H9 (cell line): ENCODE measurements around the gene TMEM86A. TPM values are rescaled to one million over a fixed set of nuclear protein-coding genes. Genes with fewer than 3 reads are reported as not detected.

ENCODE experiments used
- DNase-seq: peaks from one replicate; pipeline ENCODE4 v3.0.0-alpha.2; 2017
- H2AFZ ChIP-seq: one replicate; pipeline ENCODE4 v1.6.1; 2013; ENCODE audit warnings: mild to moderate bottlenecking, low read length, control low read depth, moderate library complexity
- H2AK5ac ChIP-seq: 2 replicates; pipeline ENCODE4 v1.6.1; 2013; ENCODE audit warnings: low read length, control low read depth, mixed read lengths; ENCODE audit not compliant: insufficient read length
- H2BK120ac ChIP-seq: one replicate; pipeline ENCODE4 v1.6.1; 2013; ENCODE audit warnings: low read depth, mild to moderate bottlenecking, low read length, control low read depth, inconsistent platforms; ENCODE audit not compliant: poor library complexity, severe bottlenecking
- H2BK12ac ChIP-seq: 2 replicates; pipeline ENCODE4 v1.6.1; 2013; ENCODE audit warnings: low read length, control low read depth, mixed read lengths, low read depth; ENCODE audit not compliant: insufficient read length
- H2BK15ac ChIP-seq: 2 replicates; pipeline ENCODE4 v1.6.1; 2013; ENCODE audit warnings: low read depth, low read length, control low read depth
- H2BK20ac ChIP-seq: one replicate; pipeline ENCODE4 v1.6.1; 2013; ENCODE audit warnings: low read depth, mild to moderate bottlenecking, low read length, control low read depth, inconsistent platforms; ENCODE audit not compliant: poor library complexity, severe bottlenecking
- H2BK5ac ChIP-seq: 2 replicates; pipeline ENCODE4 v1.6.1; 2013; ENCODE audit warnings: low read length, control low read depth, mixed read lengths; ENCODE audit not compliant: insufficient read length
- H3K14ac ChIP-seq: 2 replicates; pipeline ENCODE4 v1.6.1; 2013; ENCODE audit warnings: low read length, control low read depth; ENCODE audit not compliant: insufficient read depth
- H3K18ac ChIP-seq: 2 replicates; pipeline ENCODE4 v1.6.1; 2013; ENCODE audit warnings: low read depth, mild to moderate bottlenecking, mixed read lengths, low read length, control low read depth; ENCODE audit not compliant: insufficient read length
- H3K23ac ChIP-seq: 2 replicates; pipeline ENCODE4 v1.6.1; 2013; ENCODE audit warnings: low read length, control low read depth, mixed read lengths, low read depth; ENCODE audit not compliant: insufficient read length
- H3K23me2 ChIP-seq: 2 replicates; pipeline ENCODE4 v1.6.1; 2013; ENCODE audit warnings: low read depth, mild to moderate bottlenecking, mixed read lengths, low read length, control low read depth; ENCODE audit not compliant: insufficient read length, poor library complexity, severe bottlenecking
- H3K27ac ChIP-seq: 2 replicates; pipeline ENCODE4 v1.5.1; 2013; ENCODE audit warnings: low read length, control low read depth, mixed read lengths, low read depth; ENCODE audit not compliant: insufficient read length
- H3K27me3 ChIP-seq: 2 replicates; pipeline ENCODE4 v1.6.1; 2013; ENCODE audit warnings: low read length, control low read depth, inconsistent platforms; ENCODE audit not compliant: insufficient read depth
- H3K4ac ChIP-seq: 2 replicates; pipeline ENCODE4 v1.6.1; 2013; ENCODE audit warnings: low read depth, mild to moderate bottlenecking, control low read depth, inconsistent platforms, low read length, moderate library complexity
- H3K4me1 ChIP-seq: 2 replicates; pipeline ENCODE4 v1.6.1; 2013; ENCODE audit warnings: low read length, control low read depth, inconsistent platforms; ENCODE audit not compliant: insufficient read depth
- H3K4me2 ChIP-seq: 2 replicates; pipeline ENCODE4 v1.6.1; 2013; ENCODE audit warnings: low read length, control low read depth, mixed read lengths; ENCODE audit not compliant: insufficient read length, insufficient read depth
- H3K56ac ChIP-seq: 2 replicates; pipeline ENCODE4 v1.6.1; 2013; ENCODE audit warnings: low read depth, mild to moderate bottlenecking, mixed read lengths, low read length, control low read depth; ENCODE audit not compliant: insufficient read length
- H3K79me1 ChIP-seq: 2 replicates; pipeline ENCODE4 v1.6.1; 2013; ENCODE audit warnings: low read depth, mild to moderate bottlenecking, moderate library complexity, low read length, control low read depth, inconsistent platforms; ENCODE audit not compliant: insufficient read depth, poor library complexity, severe bottlenecking
- H3K79me2 ChIP-seq: 2 replicates; pipeline ENCODE4 v1.6.1; 2013; ENCODE audit warnings: low read length, control low read depth, inconsistent platforms; ENCODE audit not compliant: insufficient read depth
- H3K9ac ChIP-seq: 2 replicates; pipeline ENCODE4 v1.6.1; 2013; ENCODE audit warnings: low read length, control low read depth, mixed read lengths; ENCODE audit not compliant: insufficient read length; ENCODE audit errors: extremely low read depth
- H3K9me3 ChIP-seq: one replicate; pipeline ENCODE4 v1.6.1; 2013; ENCODE audit warnings: low read depth, low read length, inconsistent platforms; ENCODE audit not compliant: control insufficient read depth
- H3T11ph ChIP-seq: one replicate; pipeline ENCODE4 v1.6.1; 2013; ENCODE audit warnings: mild to moderate bottlenecking, low read length, control low read depth, inconsistent platforms
- H4K20me1 ChIP-seq: one replicate; pipeline ENCODE4 v1.6.1; 2013; ENCODE audit not compliant: control insufficient read depth, insufficient read length, insufficient read depth
- H4K5ac ChIP-seq: 2 replicates; pipeline ENCODE4 v1.6.1; 2013; ENCODE audit warnings: low read depth, mild to moderate bottlenecking, mixed read lengths, low read length, control low read depth; ENCODE audit not compliant: insufficient read length
- H4K8ac ChIP-seq: replicated peaks from 2 replicates; pipeline ENCODE4 v1.6.1; 2013; ENCODE audit warnings: low read length, control low read depth, mixed read lengths, low read depth; ENCODE audit not compliant: insufficient read length
- H4K91ac ChIP-seq: 2 replicates; pipeline ENCODE4 v1.6.1; 2013; ENCODE audit warnings: low read depth, mild to moderate bottlenecking, moderate library complexity, mixed read lengths, low read length, control low read depth; ENCODE audit not compliant: insufficient read length
- H3K27ac Mint-ChIP-seq, 3 experiments: 2 replicates in 2 of 3; 3 replicates in 1 of 3; pipeline ENCODE4 v1.8.0; 2020 to 2021; ENCODE audit warnings: mixed read lengths in 3 of 3, mild to moderate bottlenecking in 1 of 3, moderate library complexity in 1 of 3
- H3K27me3 Mint-ChIP-seq: 2 replicates; pipeline ENCODE4 v1.8.0; 2021; ENCODE audit warnings: low read depth, mild to moderate bottlenecking, moderate library complexity, mixed read lengths
- H3K36me3 Mint-ChIP-seq, 3 experiments: 2 replicates in 2 of 3; 3 replicates in 1 of 3; pipeline ENCODE4 v1.8.0; 2020 to 2021; ENCODE audit warnings: low read depth in 3 of 3, mixed read lengths in 3 of 3; ENCODE audit not compliant: insufficient read depth in 1 of 3
- H3K4me1 Mint-ChIP-seq, 2 experiments: 2 replicates each; pipeline ENCODE4 v1.8.0; 2020; ENCODE audit warnings: mixed read lengths in 2 of 2
- H3K4me3 Mint-ChIP-seq, 2 experiments: 2 replicates in 1 of 2; 3 replicates in 1 of 2; pipeline ENCODE4 v1.8.0; 2020 to 2021; ENCODE audit warnings: mild to moderate bottlenecking in 2 of 2, mixed read lengths in 2 of 2, moderate library complexity in 1 of 2
- H3K9me3 Mint-ChIP-seq, 2 experiments: 2 replicates in 1 of 2; 3 replicates in 1 of 2; pipeline ENCODE4 v1.8.0; 2020; ENCODE audit warnings: mild to moderate bottlenecking in 2 of 2, mixed read lengths in 2 of 2, moderate library complexity in 1 of 2
- WGBS: extraction: QIAGEN DNeasy Blood & Tissue Kit; methylation state at CpG from one replicate; pipeline ENCODE4 v1.1.7; 2013; ENCODE audit warnings: missing lambda C conversion rate, low lambda C conversion rate, mixed read lengths; ENCODE audit not compliant: insufficient read length; ENCODE audit errors: extremely low coverage; 5-methylcytosine and 5-hydroxymethylcytosine counted together
- total RNA-seq: library from RNA; stranded (reverse); gene quantifications from 2 replicates; pipeline ENCODE4 v1.2.1, GENCODE V29; 2021
- TF ChIP-seq, protein P1 (sequence below): fragments of 200-600 bp; sonication (generic); conservative IDR thresholded peaks from 3 replicates; pipeline ENCODE4 v1.8.0; 2021; ENCODE audit warnings: antibody characterized with exemption, mild to moderate bottlenecking

Gene TMEM86A
- total RNA-seq, 1 experiment from 2014 or later = 2.3 TPM

- WGBS = no CpG with 5 or more reads among the region's 10 CpGs
- no peaks in the 10 kb centered on the region for H3K9me3 ChIP-seq
Observed at GRCh38 chr11:18736590-18737148, 38.1 kb downstream of the TMEM86A start.

More at GRCh38 chr11:18736590-18737148, 38.1 kb downstream of the TMEM86A start:
- H3K9ac ChIP-seq = no peak overlapping the region
- no peak overlapping the region for H2AFZ ChIP-seq
- no peak overlapping the region for H2BK20ac ChIP-seq
- H2BK15ac ChIP-seq = no peak overlapping the region
- H4K5ac ChIP-seq = no peak overlapping the region
- no peak overlapping the region for H3K4ac ChIP-seq
- H3T11ph ChIP-seq = no peak overlapping the region
- H2AK5ac ChIP-seq = no peak overlapping the region
- no peaks in the 10 kb centered on the region; a peak in 1 of 7 replicates for H3K36me3 Mint-ChIP-seq
- TF ChIP-seq, protein P1, sequence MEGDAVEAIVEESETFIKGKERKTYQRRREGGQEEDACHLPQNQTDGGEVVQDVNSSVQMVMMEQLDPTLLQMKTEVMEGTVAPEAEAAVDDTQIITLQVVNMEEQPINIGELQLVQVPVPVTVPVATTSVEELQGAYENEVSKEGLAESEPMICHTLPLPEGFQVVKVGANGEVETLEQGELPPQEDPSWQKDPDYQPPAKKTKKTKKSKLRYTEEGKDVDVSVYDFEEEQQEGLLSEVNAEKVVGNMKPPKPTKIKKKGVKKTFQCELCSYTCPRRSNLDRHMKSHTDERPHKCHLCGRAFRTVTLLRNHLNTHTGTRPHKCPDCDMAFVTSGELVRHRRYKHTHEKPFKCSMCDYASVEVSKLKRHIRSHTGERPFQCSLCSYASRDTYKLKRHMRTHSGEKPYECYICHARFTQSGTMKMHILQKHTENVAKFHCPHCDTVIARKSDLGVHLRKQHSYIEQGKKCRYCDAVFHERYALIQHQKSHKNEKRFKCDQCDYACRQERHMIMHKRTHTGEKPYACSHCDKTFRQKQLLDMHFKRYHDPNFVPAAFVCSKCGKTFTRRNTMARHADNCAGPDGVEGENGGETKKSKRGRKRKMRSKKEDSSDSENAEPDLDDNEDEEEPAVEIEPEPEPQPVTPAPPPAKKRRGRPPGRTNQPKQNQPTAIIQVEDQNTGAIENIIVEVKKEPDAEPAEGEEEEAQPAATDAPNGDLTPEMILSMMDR = peak; percentile 43; the same call in 2 of the 3 replicates
- H3K23me2 ChIP-seq = no peaks in the 10 kb centered on the region
- no peaks in the 10 kb centered on the region for H3K79me1 ChIP-seq
- H3K23ac ChIP-seq = no peak overlapping the region
- no peak overlapping the region for H3K27ac ChIP-seq
- peak; percentile 67 for DNase-seq
- H3K9me3 Mint-ChIP-seq = no peaks in the 10 kb centered on the region; a peak in 1 of 5 replicates
- peaks cover 5% of the 10 kb centered on the region for H3K27me3 Mint-ChIP-seq
- no peak overlapping the region for H3K4me3 Mint-ChIP-seq
- no peaks in the 10 kb centered on the region for H4K20me1 ChIP-seq
- H4K91ac ChIP-seq = no peak overlapping the region
- no peak overlapping the region for H3K27ac Mint-ChIP-seq
- H3K27me3 ChIP-seq = no peaks in the 10 kb centered on the region
- H3K14ac ChIP-seq = no peak overlapping the region
- H3K4me1 Mint-ChIP-seq = peaks cover 4 to 5% of the 10 kb centered on the region in 2 experiments
- no peak overlapping the region for H3K4me2 ChIP-seq
- no peak overlapping the region for H3K18ac ChIP-seq
- H2BK5ac ChIP-seq = no peak overlapping the region
- no peak overlapping the region for H2BK12ac ChIP-seq
- no peak overlapping the region for H3K56ac ChIP-seq
- H4K8ac ChIP-seq = no peak overlapping the region
- no peak overlapping the region for H2BK120ac ChIP-seq
- H3K79me2 ChIP-seq = no peaks in the 10 kb centered on the region
- no peaks in the 10 kb centered on the region for H3K4me1 ChIP-seq
